Subcutaneous abdominal adipose tissue (tissue), 5 donors: ENCODE data around the gene NR6A1.

Experiments
- H3K27ac ChIP-seq: one replicate; pipeline ENCODE4 v1.7.0; 2013; ENCODE audit warnings: low read depth, mild to moderate bottlenecking, inconsistent platforms, low read length, moderate library complexity
- H3K27me3 ChIP-seq, 5 donors: one replicate each; pipeline ENCODE4 v1.7.0; 2013; ENCODE audit warnings: low read length in 5 of 5, inconsistent platforms in 1 of 5; ENCODE audit not compliant: control insufficient read depth in 5 of 5, insufficient read depth in 4 of 5
- H3K36me3 ChIP-seq, 5 donors: one replicate each; pipeline ENCODE4 v1.7.0; 2013; ENCODE audit warnings: low read length in 5 of 5; ENCODE audit not compliant: control insufficient read depth in 5 of 5, insufficient read depth in 5 of 5
- H3K4me1 ChIP-seq, 5 donors: one replicate each; pipeline ENCODE4 v1.7.0; 2013; ENCODE audit warnings: low read length in 5 of 5, mild to moderate bottlenecking in 3 of 5, moderate library complexity in 1 of 5; ENCODE audit not compliant: control insufficient read depth in 5 of 5, insufficient read depth in 5 of 5
- H3K4me3 ChIP-seq, 5 donors: one replicate each; pipeline ENCODE4 v1.7.0; 2013; ENCODE audit warnings: low read length in 5 of 5, low read depth in 1 of 5
- H3K9ac ChIP-seq, 5 donors: one replicate each; pipeline ENCODE4 v1.7.0; 2013; ENCODE audit warnings: low read length in 5 of 5, mild to moderate bottlenecking in 4 of 5, moderate library complexity in 3 of 5
- H3K9me3 ChIP-seq, 5 donors: one replicate each; pipeline ENCODE4 v1.7.0; 2013; ENCODE audit warnings: low read length in 5 of 5; ENCODE audit not compliant: control insufficient read depth in 5 of 5
- donor health status: healthy.
- donor health status: healthy.
- donor health status: healthy.
- donor health status: healthy.
- donor health status: healthy.

Gene NR6A1

GRCh38 chr9:124475868-124476690, 295.0 kb downstream of the NR6A1 start:
- Histone ChIP-seq H3K4me3 (no peak overlapping the region), H3K27me3 (peaks cover 59 to 67% (median 64%) of the 10 kb centered on the region in 5 donors), H3K36me3 (no peaks in the 10 kb centered on the region), H3K9ac (no peak overlapping the region), H3K9me3 (no peaks in the 10 kb centered on the region), H3K4me1 (peaks cover 0 to 9% (median 4%) of the 10 kb centered on the region in 5 donors), H3K27ac (no peak overlapping the region)

DNA sequence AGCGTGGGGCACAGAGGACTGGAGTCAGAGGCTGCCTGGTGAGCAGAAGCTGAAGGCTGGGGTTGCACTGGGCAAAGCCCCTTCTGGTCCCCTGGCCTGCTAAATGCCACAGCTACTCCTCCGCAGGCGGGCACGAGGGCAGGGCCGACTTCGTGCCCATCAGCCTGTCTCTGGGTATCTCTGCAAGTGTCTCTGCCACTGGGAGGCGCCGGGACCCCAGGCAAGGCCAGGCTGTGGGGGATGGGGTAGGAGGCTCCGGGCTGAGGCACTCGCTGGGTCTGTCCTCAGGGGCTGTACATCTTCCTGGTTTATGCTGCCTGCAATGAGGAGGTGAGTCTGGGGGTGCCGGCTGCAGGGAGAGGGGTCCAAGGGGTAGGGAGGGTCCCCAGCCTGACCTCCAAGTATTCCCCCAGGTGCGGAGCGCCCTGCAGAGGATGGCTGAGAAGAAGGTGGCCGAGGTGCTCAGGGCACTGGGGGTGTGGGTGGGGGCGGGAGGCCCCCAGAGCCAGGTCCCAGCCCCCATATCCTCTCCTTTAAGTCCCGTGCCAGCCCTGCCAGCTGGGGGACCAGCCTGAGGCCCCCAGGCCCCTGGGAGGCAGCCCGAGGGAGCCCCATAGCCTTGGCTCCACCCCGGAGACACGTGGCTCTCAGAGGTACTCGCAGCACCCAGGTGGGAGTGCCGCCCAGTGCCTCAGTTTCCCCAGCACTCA, 295.8 kb downstream of the NR6A1 start:
- Histone ChIP-seq H3K9me3 (no peaks in the 10 kb centered on the region), H3K36me3 (no peaks in the 10 kb centered on the region), H3K4me3 (no peak overlapping the region), H3K9ac (no peak overlapping the region), H3K27me3 (peaks cover 52 to 66% (median 60%) of the 10 kb centered on the region in 5 donors), H3K27ac (no peak overlapping the region), H3K4me1 (peaks cover 0 to 9% (median 4%) of the 10 kb centered on the region in 5 donors)

GRCh38 chr9:124474151-124474550, 297.0 kb downstream of the NR6A1 start:
- H3K27ac ChIP-seq = no peak overlapping the region
- H3K9me3 ChIP-seq = no peaks in the 10 kb centered on the region
- no peak overlapping the region for H3K4me3 ChIP-seq
- H3K27me3 ChIP-seq = peaks cover 46 to 57% (median 53%) of the 10 kb centered on the region in 5 donors
- H3K36me3 ChIP-seq = no peaks in the 10 kb centered on the region
- peaks cover 0 to 9% (median 4%) of the 10 kb centered on the region in 5 donors for H3K4me1 ChIP-seq
- H3K9ac ChIP-seq = no peak overlapping the region

GRCh38 chr9:124473310-124473709, 297.8 kb downstream of the NR6A1 start:
- Histone ChIP-seq H3K4me1 (peaks cover 0 to 9% (median 4%) of the 10 kb centered on the region in 5 donors), H3K9ac (no peak overlapping the region), H3K27ac (no peak overlapping the region), H3K9me3 (no peaks in the 10 kb centered on the region), H3K36me3 (no peaks in the 10 kb centered on the region), H3K27me3 (peaks cover 38 to 49% (median 47%) of the 10 kb centered on the region in 5 donors), H3K4me3 (no peak overlapping the region)

GRCh38 chr9:124472770-124473169, 298.3 kb downstream of the NR6A1 start:
- Histone ChIP-seq H3K4me3 (no peak overlapping the region), H3K36me3 (no peaks in the 10 kb centered on the region), H3K27ac (no peak overlapping the region), H3K9me3 (no peaks in the 10 kb centered on the region), H3K9ac (no peak overlapping the region), H3K27me3 (peaks cover 34 to 44% (median 42%) of the 10 kb centered on the region in 5 donors), H3K4me1 (peaks cover 0 to 5% (median 4%) of the 10 kb centered on the region in 5 donors)

GRCh38 chr9:124471761-124472160, 299.4 kb downstream of the NR6A1 start:
- H3K27me3 ChIP-seq = peaks cover 27 to 37% (median 35%) of the 10 kb centered on the region in 5 donors
- H3K36me3 ChIP-seq = no peaks in the 10 kb centered on the region
- no peaks in the 10 kb centered on the region for H3K4me1 ChIP-seq
- no peak overlapping the region for H3K27ac ChIP-seq
- no peak overlapping the region for H3K9ac ChIP-seq
- no peaks in the 10 kb centered on the region for H3K9me3 ChIP-seq
- H3K4me3 ChIP-seq = no peak overlapping the region

DNA sequence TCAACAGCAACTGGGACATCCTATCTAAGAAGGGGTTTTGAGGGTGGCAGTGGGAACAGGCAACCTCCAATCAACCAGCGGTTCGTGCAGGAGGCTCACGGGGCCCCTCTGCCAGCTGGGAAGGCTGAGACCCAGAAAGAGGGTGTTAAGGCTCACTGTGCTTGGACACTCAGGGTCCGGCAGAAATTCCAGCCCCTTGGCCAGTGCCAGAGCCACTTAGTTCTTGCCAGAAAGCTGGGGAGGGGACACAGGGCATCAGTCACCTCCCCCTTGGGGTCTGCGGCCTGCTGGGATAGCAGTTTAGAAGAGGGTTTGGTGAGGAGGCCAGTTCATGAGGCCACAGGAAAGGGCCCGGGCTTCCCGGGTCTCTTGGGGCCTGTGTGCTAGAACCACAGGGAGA, 300.4 kb downstream of the NR6A1 start:
- no peak overlapping the region for H3K27ac ChIP-seq
- no peaks in the 10 kb centered on the region for H3K9me3 ChIP-seq
- no peaks in the 10 kb centered on the region for H3K4me1 ChIP-seq
- no peaks in the 10 kb centered on the region for H3K36me3 ChIP-seq
- H3K4me3 ChIP-seq = no peak overlapping the region
- peaks cover 18 to 31% (median 25%) of the 10 kb centered on the region in 5 donors for H3K27me3 ChIP-seq
- no peak overlapping the region for H3K9ac ChIP-seq

GRCh38 chr9:124470306-124470705, 300.8 kb downstream of the NR6A1 start:
- Histone ChIP-seq H3K4me1 (no peaks in the 10 kb centered on the region), H3K9me3 (no peaks in the 10 kb centered on the region), H3K9ac (no peak overlapping the region), H3K4me3 (no peak overlapping the region), H3K27me3 (peaks cover 15 to 27% (median 23%) of the 10 kb centered on the region in 5 donors), H3K36me3 (no peaks in the 10 kb centered on the region), H3K27ac (no peak overlapping the region)

- no peaks in the 10 kb centered on the region for H3K4me1 ChIP-seq
- no peaks in the 10 kb centered on the region for H3K36me3 ChIP-seq
- H3K9ac ChIP-seq = no peak overlapping the region
- H3K9me3 ChIP-seq = no peaks in the 10 kb centered on the region
- no peak overlapping the region for H3K4me3 ChIP-seq
- H3K27ac ChIP-seq = no peak overlapping the region
- H3K27me3 ChIP-seq = peaks cover 11 to 23% (median 17%) of the 10 kb centered on the region in 5 donors
Measured at GRCh38 chr9:124469011-124469832, 301.9 kb downstream of the NR6A1 start.
